A673 (cell line): ENCODE data around the gene PDGFC. TPM values are rescaled to one million over a fixed set of nuclear protein-coding genes. Genes with fewer than 3 reads are reported as not detected.

Experiments
- BruUV-seq: library from RNA; stranded (reverse); fragments of 400-500 nt; replicated peaks from 2 replicates; lab custom pipeline; 2021; lab: Mats Ljungman, UMichigan
- CTCF ChIA-PET: fragments of 300-600 bp; sonication (Branson Sonifier 250); formaldehyde crosslinking; loops from one replicate; lab custom pipeline; 2022; ENCODE audit warnings: antibody characterized with exemption; lab: Charles Lee
- POLR2A ChIA-PET: fragments of 300-600 bp; sonication (Branson Sonifier 250); formaldehyde crosslinking; loops from one replicate; lab custom pipeline; 2022; ENCODE audit warnings: antibody characterized with exemption; ENCODE audit not compliant: low non-redundant PET; lab: Charles Lee
- DNase-seq: peaks from one replicate; pipeline ENCODE4 v3.0.0-alpha.2; 2015; ENCODE audit warnings: low spot score
- H3K27ac ChIP-seq: fragments of 200-600 bp; sonication (generic); 2 replicates; pipeline ENCODE4 v1.5.1; 2016; ENCODE audit warnings: mixed run types, low read depth, mild to moderate bottlenecking, mixed read lengths, antibody characterized with exemption, low read length; ENCODE audit not compliant: poor library complexity, severe bottlenecking
- H3K27me3 ChIP-seq: fragments of 200-600 bp; sonication (generic); replicated peaks from 2 replicates; pipeline ENCODE4 v1.6.1; 2017; ENCODE audit warnings: mixed run types, low read depth, mild to moderate bottlenecking, mixed read lengths, antibody characterized with exemption, low read length; ENCODE audit not compliant: insufficient read depth, poor library complexity
- H3K36me3 ChIP-seq: fragments of 200-600 bp; sonication (generic); 2 replicates; pipeline ENCODE4 v1.6.1; 2016; ENCODE audit warnings: mixed run types, mild to moderate bottlenecking, mixed read lengths, antibody characterized with exemption, low read length; ENCODE audit not compliant: insufficient read depth, poor library complexity, severe bottlenecking
- H3K4me1 ChIP-seq: fragments of 200-600 bp; sonication (generic); 2 replicates; pipeline ENCODE4 v1.6.1; 2017; ENCODE audit warnings: mixed run types, mild to moderate bottlenecking, mixed read lengths, antibody characterized with exemption, low read length; ENCODE audit not compliant: insufficient read depth, poor library complexity, severe bottlenecking
- H3K4me3 ChIP-seq: fragments of 200-600 bp; sonication (generic); 2 replicates; pipeline ENCODE4 v1.5.1; 2016; ENCODE audit warnings: low read depth, mixed run types, mild to moderate bottlenecking, mixed read lengths, low read length; ENCODE audit not compliant: poor library complexity, severe bottlenecking
- H3K9me3 ChIP-seq: fragments of 200-600 bp; sonication (generic); 2 replicates; pipeline ENCODE4 v1.6.1; 2016; ENCODE audit warnings: mixed run types, low read depth, mild to moderate bottlenecking, mixed read lengths, antibody characterized with exemption, low read length; ENCODE audit not compliant: poor library complexity, severe bottlenecking
- EZH2 ChIP-seq: fragments of 200-600 bp; sonication (generic); IDR thresholded peaks from 2 replicates; pipeline ENCODE4 v1.6.1; 2017; ENCODE audit warnings: borderline replicate concordance, low read depth, mild to moderate bottlenecking, mixed read lengths, antibody characterized with exemption, low read length; ENCODE audit not compliant: poor library complexity, severe bottlenecking
- intact Hi-C: fragments of 100-400 bp; cut with micrococcal nuclease; formaldehyde crosslinking; loops from one replicate; pipeline ENCODE4 v1.10.0; 2022; ENCODE audit not compliant: unreplicated experiment
- total RNA-seq: library from RNA; stranded (reverse); gene quantifications from 2 replicates; pipeline ENCODE4 v1.2.3, GENCODE V29; 2021
- TF ChIP-seq, protein P1 (sequence below): fragments of 300-800, 200-600 bp; sonication (generic); conservative IDR thresholded peaks from 2 replicates; pipeline ENCODE4 v1.5.1; 2017; ENCODE audit warnings: low read depth, mild to moderate bottlenecking, antibody characterized with exemption, low read length, moderate library complexity, mixed read lengths

The PDGFC gene
- total RNA-seq, 1 experiment from 2014 or later: 28.0 TPM

- Histone ChIP-seq H3K36me3 (no peaks in the 10 kb centered on the region), H3K27ac (peak overlapping the region; percentile 2), H3K9me3 (no peaks in the 10 kb centered on the region), H3K27me3 (no peaks in the 10 kb centered on the region), H3K4me1 (peaks cover 21% of the 10 kb centered on the region), H3K4me3 (no peak overlapping the region)
- ChIA-PET POLR2A (no interaction called here), CTCF (no interaction called here)
- TF ChIP-seq, protein P1, sequence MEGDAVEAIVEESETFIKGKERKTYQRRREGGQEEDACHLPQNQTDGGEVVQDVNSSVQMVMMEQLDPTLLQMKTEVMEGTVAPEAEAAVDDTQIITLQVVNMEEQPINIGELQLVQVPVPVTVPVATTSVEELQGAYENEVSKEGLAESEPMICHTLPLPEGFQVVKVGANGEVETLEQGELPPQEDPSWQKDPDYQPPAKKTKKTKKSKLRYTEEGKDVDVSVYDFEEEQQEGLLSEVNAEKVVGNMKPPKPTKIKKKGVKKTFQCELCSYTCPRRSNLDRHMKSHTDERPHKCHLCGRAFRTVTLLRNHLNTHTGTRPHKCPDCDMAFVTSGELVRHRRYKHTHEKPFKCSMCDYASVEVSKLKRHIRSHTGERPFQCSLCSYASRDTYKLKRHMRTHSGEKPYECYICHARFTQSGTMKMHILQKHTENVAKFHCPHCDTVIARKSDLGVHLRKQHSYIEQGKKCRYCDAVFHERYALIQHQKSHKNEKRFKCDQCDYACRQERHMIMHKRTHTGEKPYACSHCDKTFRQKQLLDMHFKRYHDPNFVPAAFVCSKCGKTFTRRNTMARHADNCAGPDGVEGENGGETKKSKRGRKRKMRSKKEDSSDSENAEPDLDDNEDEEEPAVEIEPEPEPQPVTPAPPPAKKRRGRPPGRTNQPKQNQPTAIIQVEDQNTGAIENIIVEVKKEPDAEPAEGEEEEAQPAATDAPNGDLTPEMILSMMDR: no peak
- no peak for TF ChIP-seq EZH2
- intact Hi-C loops: no loop called here
- no TSS peak for BruUV-seq
- no peak for DNase-seq
Observed at GRCh38 chr4:156816360-156816755, 155.2 kb downstream of the PDGFC start.

DNA sequence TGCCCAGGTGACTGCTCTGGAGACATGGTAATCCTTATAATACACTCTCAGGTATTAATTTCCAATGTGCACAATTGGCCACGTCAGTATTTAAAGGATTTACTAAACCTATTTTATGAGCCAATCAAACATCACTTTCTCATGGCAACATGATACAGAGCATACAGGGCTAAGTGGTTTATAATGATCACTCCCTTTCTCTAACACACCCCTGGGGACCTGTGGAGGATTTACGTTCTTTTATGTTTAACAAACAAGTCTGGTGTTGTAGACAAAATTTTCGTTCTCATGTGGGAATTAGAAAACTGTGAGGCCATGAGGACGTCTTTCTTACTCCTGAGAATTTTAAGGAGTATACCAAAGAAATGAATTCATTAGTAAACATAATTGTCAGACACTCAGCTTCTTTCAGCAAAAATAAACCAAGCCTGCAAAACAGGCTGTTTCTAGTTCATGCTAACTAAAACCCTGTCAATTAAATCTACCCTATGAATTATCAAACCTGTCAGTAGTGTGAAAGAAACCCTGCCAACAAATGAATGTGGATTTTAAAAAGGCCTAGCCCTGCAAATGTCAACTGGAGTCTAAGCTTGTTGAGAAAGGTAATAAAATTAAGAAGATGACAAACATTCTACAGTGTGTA is 155.8 kb downstream of the PDGFC start:
- TF ChIP-seq, protein P1: no peak
- TF ChIP-seq EZH2: no peak
- POLR2A ChIA-PET: no interaction called here
- Histone ChIP-seq H3K4me3 (no peak overlapping the region), H3K4me1 (peaks cover 21% of the 10 kb centered on the region), H3K27me3 (no peaks in the 10 kb centered on the region), H3K36me3 (no peaks in the 10 kb centered on the region), H3K9me3 (no peaks in the 10 kb centered on the region), H3K27ac (peak overlapping the region; percentile 2)
- intact Hi-C loops: no loop called here
- no TSS peak for BruUV-seq
- CTCF ChIA-PET: no interaction called here
- DNase-seq: peak; percentile 79

DNA sequence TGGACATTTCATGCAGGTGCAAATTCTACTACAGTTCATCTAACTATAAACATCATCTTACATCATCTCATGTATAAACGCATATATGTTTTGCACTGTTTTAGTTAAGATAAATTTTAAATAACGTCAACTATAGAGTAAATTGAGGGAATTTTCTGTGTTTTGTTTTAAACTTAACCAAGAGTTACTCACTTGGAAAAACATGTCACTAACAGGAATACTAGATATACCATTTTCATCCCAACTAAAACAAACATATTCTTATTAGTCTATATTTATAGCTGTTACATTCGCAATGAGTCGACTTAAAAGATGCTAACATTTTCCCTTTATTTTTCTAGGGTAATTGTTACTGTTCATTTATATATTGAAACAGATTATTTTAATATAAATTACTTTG is 159.6 kb downstream of the PDGFC start:
- Histone ChIP-seq H3K4me1 (peaks cover 21% of the 10 kb centered on the region), H3K27ac (no peak overlapping the region), H3K36me3 (no peaks in the 10 kb centered on the region), H3K4me3 (no peak overlapping the region), H3K9me3 (no peaks in the 10 kb centered on the region), H3K27me3 (no peaks in the 10 kb centered on the region)
- BruUV-seq: no TSS peak
- TF ChIP-seq EZH2: no peak
- TF ChIP-seq, protein P1: no peak
- no peak for DNase-seq
- POLR2A ChIA-PET: no interaction called here
- intact Hi-C loops: no loop called here
- CTCF ChIA-PET: no interaction called here
